HG03442 (cell line): ENCODE measurements around the gene FHOD3.

Experiments
- ATAC-seq: cut with Tn5 transposase; IDR thresholded peaks from one replicate; pipeline ENCODE4 v1.9.1; 2021; ENCODE audit warnings: mild to moderate bottlenecking, moderate library complexity; ENCODE audit not compliant: unreplicated experiment

The FHOD3 gene

GRCh38 chr18:36643061-36643460 lies 345.5 kb downstream of the FHOD3 start:
- no peak for ATAC-seq

GRCh38 chr18:36648803-36649202 lies 351.3 kb downstream of the FHOD3 start:
- no peak for ATAC-seq

GRCh38 chr18:36649205-36649604 lies 351.7 kb downstream of the FHOD3 start:
- ATAC-seq: no peak

- no peak for ATAC-seq
These were observed 352.8 kb downstream of the FHOD3 start for GRCh38 chr18:36650266-36650665.

- ATAC-seq: no peak
These were observed 353.4 kb downstream of the FHOD3 start for GRCh38 chr18:36650906-36651305.

- no peak for ATAC-seq
These were observed 355.0 kb downstream of the FHOD3 start for GRCh38 chr18:36652503-36652902.

GRCh38 chr18:36653141-36653869 lies 355.8 kb downstream of the FHOD3 start:
- ATAC-seq: no peak

- no peak for ATAC-seq
These were observed 356.4 kb downstream of the FHOD3 start for GRCh38 chr18:36653870-36654269.

GRCh38 chr18:36655074-36655473 lies 357.6 kb downstream of the FHOD3 start:
- no peak for ATAC-seq

GRCh38 chr18:36655930-36656329 lies 358.4 kb downstream of the FHOD3 start:
- no peak for ATAC-seq

- no peak for ATAC-seq
These were observed 361.1 kb downstream of the FHOD3 start for GRCh38 chr18:36658611-36659010.

GRCh38 chr18:36660311-36660710 lies 362.8 kb downstream of the FHOD3 start:
- no peak for ATAC-seq

- ATAC-seq: no peak
These were observed 364.5 kb downstream of the FHOD3 start for GRCh38 chr18:36661999-36662398.

GRCh38 chr18:36663312-36663711 lies 365.8 kb downstream of the FHOD3 start:
- no peak for ATAC-seq

- ATAC-seq: no peak
These were observed 368.4 kb downstream of the FHOD3 start for GRCh38 chr18:36665952-36666351.

- no peak for ATAC-seq
These were observed 370.3 kb downstream of the FHOD3 start for GRCh38 chr18:36667811-36668210.

GRCh38 chr18:36668349-36668748 lies 370.8 kb downstream of the FHOD3 start:
- ATAC-seq: no peak

GRCh38 chr18:36672437-36673344 lies 375.2 kb downstream of the FHOD3 start:
- peak; percentile 68 for ATAC-seq

- ATAC-seq: no peak
These were observed 375.9 kb downstream of the FHOD3 start for GRCh38 chr18:36673452-36673851.

GRCh38 chr18:36675076-36675475 lies 377.6 kb downstream of the FHOD3 start:
- no peak for ATAC-seq

- no peak for ATAC-seq
These were observed 378.0 kb downstream of the FHOD3 start for GRCh38 chr18:36675542-36675941.

GRCh38 chr18:36676629-36677028 lies 379.1 kb downstream of the FHOD3 start:
- no peak for ATAC-seq
